ENCODE measurements around the gene SRSF10.
"Not testable (repeated sequence)": the region's sequence is repeated elsewhere in the genome, so short reads cannot be mapped to it uniquely, and the experiment has no call there.

SRSF10 gene

GRCh38 chr1:23997812-23998211 lies 17.7 kb upstream of the SRSF10 start:
- no peak for DNase-seq (ENCODE audit: low read depth)

DNA sequence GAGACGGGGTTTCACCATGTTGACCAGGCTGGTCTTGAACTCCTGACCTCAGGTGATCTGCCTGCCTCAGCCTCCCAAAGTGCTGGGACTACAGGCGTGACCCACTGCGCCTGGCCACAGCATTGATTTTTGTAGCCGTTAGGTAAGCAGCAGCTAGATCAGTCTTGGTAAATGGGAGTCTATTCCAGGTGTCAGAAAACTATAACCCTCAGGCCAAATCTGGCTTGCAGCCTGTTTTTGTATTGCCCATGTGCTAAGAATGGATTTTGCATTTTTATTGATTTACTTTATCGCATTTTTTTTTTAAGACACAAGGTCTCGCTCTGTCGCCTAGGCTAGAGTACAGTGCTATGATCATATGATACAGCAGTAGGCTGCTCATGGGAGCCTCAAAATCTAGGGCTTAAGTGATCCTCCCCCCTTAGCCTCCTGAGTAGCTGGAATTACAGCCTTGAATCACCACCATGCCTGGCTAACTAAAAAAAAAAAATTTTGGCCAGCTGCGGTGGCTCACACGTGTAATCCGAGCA lies 16.6 kb upstream of the SRSF10 start:
- no peak for DNase-seq (ENCODE audit: low read depth)

GRCh38 chr1:23995431-23995837 lies 15.3 kb upstream of the SRSF10 start:
- no peak for DNase-seq (ENCODE audit: low read depth)

DNA sequence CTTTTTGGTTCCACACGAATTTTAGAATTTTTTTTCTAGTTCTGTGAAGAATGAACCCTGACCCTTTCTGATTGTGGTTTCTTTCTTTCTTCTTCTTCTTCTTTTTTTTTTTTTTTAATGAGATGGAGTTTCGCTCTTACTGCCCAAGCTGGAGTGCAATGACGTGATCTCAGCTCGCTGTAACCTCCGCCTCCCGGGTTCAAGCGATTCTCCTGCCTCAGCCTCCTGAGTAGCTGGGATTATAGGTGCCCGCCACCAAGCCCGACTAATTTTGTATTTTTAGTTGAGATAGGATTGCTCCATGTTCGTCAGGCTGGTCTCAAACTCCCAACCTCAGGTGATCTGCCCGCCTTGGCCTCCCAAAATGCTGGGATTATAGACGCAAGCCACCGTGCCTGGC lies 11.9 kb upstream of the SRSF10 start:
- DNase-seq (ENCODE audit: low read depth): not testable (repeated sequence)

GRCh38 chr1:23989263-23989662 lies 9.1 kb upstream of the SRSF10 start:
- no peak for DNase-seq (ENCODE audit: low read depth)

GRCh38 chr1:23987038-23987437 lies 6.9 kb upstream of the SRSF10 start:
- not testable (repeated sequence) for DNase-seq (ENCODE audit: low read depth)

GRCh38 chr1:23984417-23985186 lies 4.5 kb upstream of the SRSF10 start:
- DNase-seq (ENCODE audit: low read depth): no peak

GRCh38 chr1:23980728-23981070 lies 572 bp upstream of the SRSF10 start:
- DNase-seq (ENCODE audit: low read depth): no peak

DNA sequence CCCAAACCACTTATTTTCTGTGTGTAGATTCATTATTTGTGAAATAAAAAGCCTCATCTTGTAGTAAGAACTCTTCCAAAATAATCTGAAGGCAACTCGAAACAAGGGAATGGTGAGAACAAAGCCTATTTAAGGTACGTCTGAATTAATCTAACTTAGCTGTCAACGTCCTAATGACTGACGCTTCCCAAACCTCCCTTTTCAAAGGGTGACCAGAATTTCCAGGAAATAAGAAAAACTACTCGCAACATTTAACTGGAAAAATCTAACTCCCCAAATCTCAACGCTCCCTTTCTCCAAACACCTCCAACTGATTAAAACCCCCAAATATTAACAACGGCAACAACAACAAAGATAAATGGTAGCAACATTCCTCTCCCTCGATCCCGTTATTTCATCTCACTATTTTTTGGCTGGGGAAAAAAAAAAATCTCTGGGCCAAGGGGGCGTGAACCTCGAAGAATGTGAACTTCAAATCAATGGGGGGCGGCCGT lies 693 bp downstream of the SRSF10 start:
- DNase-seq (ENCODE audit: low read depth): no peak

- DNase-seq (ENCODE audit: low read depth): no peak
These were observed 1.3 kb downstream of the SRSF10 start for GRCh38 chr1:23978805-23979204.

- DNase-seq (ENCODE audit: low read depth): no peak
These were observed 2.3 kb downstream of the SRSF10 start for GRCh38 chr1:23977854-23978191.

DNA sequence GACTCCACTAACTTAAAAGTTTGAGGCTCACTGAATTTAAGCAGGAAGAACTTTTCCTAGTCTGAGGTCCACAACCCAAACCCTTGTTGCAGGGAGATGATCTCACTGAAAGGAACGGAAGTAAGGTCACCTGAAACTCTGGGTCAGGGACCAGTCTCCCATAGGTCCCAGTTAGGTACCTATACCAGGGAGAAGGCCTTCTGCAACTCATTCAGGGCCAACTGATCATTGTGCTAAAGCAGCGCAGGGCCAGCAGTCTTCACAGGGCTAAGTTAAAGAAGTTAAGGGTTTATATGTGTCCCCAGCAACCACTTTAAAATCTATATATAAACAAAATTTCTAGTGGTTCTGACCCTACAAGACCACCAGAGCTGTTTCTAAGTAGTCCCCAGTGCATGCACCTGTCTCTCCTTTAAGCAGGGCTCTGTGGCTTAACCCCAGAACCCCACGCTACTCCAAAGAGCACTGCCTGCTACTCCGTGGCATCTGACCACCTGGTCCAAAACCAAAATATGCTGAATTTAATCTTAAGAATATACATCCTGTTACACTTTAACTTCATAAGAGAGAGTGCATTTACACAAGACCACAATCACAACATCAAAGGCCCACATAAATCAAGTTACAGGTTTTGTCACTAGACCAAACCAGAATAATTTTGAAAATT lies 2.8 kb downstream of the SRSF10 start:
- DNase-seq (ENCODE audit: low read depth): no peak

- DNase-seq (ENCODE audit: low read depth): no peak
These were observed 12.3 kb downstream of the SRSF10 start for GRCh38 chr1:23967871-23968270.

DNA sequence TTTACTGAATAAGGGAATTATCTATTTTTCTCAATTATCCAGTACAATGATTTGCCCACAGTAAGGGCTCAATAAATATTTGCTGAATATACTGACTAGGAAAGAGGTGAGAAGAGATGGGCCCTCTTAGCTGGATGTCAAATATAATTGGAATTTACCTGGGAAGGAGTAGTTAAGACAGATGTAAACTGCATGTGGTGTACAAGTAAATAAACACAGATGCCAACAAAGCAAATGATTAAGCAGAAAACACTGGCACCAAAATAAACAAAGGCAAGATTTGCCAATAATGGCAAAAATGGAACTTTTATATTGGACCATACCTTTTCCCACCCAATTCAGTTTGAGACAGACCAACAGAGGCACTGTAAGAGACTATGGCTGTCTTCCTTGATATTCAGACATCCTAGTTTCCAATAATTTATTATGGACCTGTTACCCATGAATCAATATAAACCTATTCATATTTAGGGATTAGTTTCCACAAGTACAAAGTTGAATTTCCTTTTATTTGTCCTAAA lies 13.1 kb downstream of the SRSF10 start:
- no peak for DNase-seq (ENCODE audit: low read depth)

DNA sequence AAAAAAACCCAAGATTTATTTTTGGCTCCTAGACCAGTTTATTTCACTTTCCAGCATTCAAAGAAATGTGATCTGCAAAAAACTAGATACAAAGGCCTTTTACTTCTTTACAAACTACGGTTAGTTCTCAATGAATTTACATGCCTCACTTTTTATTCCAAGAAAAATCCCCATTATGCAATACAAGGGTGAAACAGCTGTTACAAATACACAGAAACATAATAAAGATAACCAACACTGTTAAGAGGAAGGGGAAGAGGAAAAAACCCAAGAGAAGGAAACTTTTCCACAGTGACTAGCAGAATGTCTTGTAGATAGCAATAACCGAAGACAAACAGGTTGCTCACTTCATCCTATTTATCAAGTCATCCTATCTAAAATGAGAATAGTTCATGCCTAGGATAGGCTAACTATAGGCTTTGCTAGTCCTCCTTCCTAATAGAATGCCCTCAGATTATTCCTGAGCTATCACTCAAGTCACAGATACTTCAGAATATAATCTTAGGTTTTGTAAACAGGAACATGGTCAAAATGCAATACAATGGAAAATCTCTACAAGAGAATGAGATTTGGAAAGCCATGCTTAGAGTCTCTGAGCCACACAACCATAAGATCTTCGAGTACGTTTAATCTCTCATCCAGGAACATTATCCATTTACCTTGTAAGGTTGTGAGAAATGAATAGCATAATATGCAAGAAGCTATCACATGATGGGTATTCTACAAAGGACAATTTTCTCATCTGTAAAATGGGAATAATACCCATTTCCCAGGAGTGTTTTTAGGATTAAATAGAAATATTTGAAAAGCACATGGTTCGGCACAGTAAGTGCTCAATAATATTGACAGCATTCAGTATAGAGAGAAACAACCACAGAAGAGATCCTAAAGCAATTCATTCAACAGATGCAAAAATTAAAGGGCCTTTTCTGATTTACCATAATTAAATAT lies 15.1 kb downstream of the SRSF10 start:
- DNase-seq (ENCODE audit: low read depth): no peak

- no peak for DNase-seq (ENCODE audit: low read depth)
These were observed 15.9 kb downstream of the SRSF10 start for GRCh38 chr1:23964235-23964668.

GRCh38 chr1:23963617-23964234 lies 16.4 kb downstream of the SRSF10 start:
- no peak for DNase-seq (ENCODE audit: low read depth)

- no peak for DNase-seq (ENCODE audit: low read depth)
These were observed 19.7 kb downstream of the SRSF10 start for GRCh38 chr1:23960291-23961020.

GRCh38 chr1:23959461-23960290 lies 20.5 kb downstream of the SRSF10 start, which contains the start of gene PNRC2:
Gene PNRC2 (plus strand): TSS chr1:23959828. CDS start chr1:23961458, 1,630 bp downstream.
- peak; percentile 91 for DNase-seq (ENCODE audit: low read depth)
